Colonic mucosa (tissue), 4 donors: ENCODE measurements around the gene FOXC2. TPM values are rescaled to one million over a fixed set of nuclear protein-coding genes. Genes with fewer than 3 reads are reported as not detected.

ENCODE experiments used
- DNase-seq: peaks from one replicate; pipeline ENCODE4 v3.0.0-alpha.2; 2020
- H3K27ac ChIP-seq: fragments of 200-600 bp; one replicate; pipeline ENCODE4 v1.8.0; 2021
- H3K27me3 ChIP-seq: fragments of 200-600 bp; one replicate; pipeline ENCODE4 v1.8.0; 2021
- H3K36me3 ChIP-seq: fragments of 200-600 bp; one replicate; pipeline ENCODE4 v1.8.0; 2021
- H3K4me1 ChIP-seq: fragments of 200-600 bp; one replicate; pipeline ENCODE4 v1.8.0; 2021; ENCODE audit warnings: mild to moderate bottlenecking
- H3K4me3 ChIP-seq: fragments of 200-600 bp; one replicate; pipeline ENCODE4 v1.8.0; 2021
- H3K9ac ChIP-seq, 2 donors: one replicate each; pipeline ENCODE4 v1.7.0; 2013; ENCODE audit warnings: control low read depth in 2 of 2, low read depth in 2 of 2, low read length in 2 of 2
- H3K9me3 ChIP-seq: fragments of 200-600 bp; one replicate; pipeline ENCODE4 v1.8.0; 2021
- intact Hi-C: fragments of 100-400 bp; cut with DNase I; formaldehyde crosslinking; loops from one replicate; pipeline ENCODE4 v1.14.1; 2022
- total RNA-seq, 2 donors: library from RNA; stranded (reverse); fragmentation: NEBNext Ultra II Directional in 1 of 2; extraction: Animal tissue kit (Norgen Biotek cat#: 25700) in 1 of 2; gene quantifications; one replicate each; pipeline ENCODE4 v1.2.1, GENCODE V29; 2021
- TF ChIP-seq, protein P1 (sequence below): fragments of 200-600 bp; IDR thresholded peaks from one replicate; pipeline ENCODE4 v1.8.0; 2022; ENCODE audit warnings: antibody characterized with exemption, mild to moderate bottlenecking
- donor health status: healthy.
- donor health status: DM: no; HTN: no; CAD: no.
- donor health status: DM: no; HTN: no; CAD: no.

The FOXC2 gene
- total RNA-seq, 2 donors from 2014 or later, result 0.11 to 0.22 TPM

DNA sequence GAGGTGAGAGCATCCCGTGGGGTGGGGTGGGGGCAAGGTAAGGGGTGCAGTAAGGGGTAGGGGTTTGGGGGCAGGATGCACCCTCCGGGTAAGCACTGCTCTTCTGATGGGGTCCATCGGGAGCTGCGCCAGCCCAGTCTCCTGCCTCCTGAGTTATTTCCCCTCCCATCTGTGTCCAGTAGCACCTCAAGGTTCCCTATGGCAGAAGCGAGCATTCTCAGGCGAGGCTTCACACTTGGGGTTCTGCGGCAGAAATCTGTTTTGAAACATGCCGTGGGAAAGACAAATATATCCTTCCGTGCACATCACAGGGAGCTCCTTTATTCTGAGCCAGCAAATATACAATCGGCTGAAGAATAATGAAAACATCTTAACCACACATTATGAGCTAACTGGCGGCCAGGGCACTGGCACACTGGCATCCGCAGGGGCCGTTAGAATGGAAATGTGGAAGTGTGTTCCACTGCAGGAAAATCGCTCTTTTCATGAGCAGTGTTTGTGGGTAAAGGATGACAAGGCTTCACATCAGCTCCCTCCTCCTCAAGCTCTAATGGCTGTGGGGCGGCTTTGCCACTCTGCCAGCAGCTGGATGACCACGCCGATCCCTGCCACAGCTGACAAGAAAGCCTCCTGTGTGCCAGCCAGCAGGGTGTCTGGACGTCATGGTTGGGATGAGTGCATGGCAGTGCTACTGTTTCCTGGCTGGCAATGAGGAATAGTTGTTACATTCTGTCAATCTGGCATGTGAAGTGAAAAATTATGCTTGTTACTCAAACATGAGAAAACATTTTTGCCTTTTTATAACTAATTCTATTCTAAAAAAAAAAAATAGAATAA, 31.6 kb upstream of the FOXC2 start:
- Histone ChIP-seq H3K9ac (no peak overlapping the region), H3K27ac (no peak overlapping the region), H3K9me3 (no peaks in the 10 kb centered on the region), H3K27me3 (no peaks in the 10 kb centered on the region), H3K4me3 (no peak overlapping the region), H3K36me3 (no peaks in the 10 kb centered on the region), H3K4me1 (no peaks in the 10 kb centered on the region)
- DNase-seq, result no peak
- intact Hi-C loops, result no loop called here
- TF ChIP-seq, protein P1, sequence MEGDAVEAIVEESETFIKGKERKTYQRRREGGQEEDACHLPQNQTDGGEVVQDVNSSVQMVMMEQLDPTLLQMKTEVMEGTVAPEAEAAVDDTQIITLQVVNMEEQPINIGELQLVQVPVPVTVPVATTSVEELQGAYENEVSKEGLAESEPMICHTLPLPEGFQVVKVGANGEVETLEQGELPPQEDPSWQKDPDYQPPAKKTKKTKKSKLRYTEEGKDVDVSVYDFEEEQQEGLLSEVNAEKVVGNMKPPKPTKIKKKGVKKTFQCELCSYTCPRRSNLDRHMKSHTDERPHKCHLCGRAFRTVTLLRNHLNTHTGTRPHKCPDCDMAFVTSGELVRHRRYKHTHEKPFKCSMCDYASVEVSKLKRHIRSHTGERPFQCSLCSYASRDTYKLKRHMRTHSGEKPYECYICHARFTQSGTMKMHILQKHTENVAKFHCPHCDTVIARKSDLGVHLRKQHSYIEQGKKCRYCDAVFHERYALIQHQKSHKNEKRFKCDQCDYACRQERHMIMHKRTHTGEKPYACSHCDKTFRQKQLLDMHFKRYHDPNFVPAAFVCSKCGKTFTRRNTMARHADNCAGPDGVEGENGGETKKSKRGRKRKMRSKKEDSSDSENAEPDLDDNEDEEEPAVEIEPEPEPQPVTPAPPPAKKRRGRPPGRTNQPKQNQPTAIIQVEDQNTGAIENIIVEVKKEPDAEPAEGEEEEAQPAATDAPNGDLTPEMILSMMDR, result no peak

DNA sequence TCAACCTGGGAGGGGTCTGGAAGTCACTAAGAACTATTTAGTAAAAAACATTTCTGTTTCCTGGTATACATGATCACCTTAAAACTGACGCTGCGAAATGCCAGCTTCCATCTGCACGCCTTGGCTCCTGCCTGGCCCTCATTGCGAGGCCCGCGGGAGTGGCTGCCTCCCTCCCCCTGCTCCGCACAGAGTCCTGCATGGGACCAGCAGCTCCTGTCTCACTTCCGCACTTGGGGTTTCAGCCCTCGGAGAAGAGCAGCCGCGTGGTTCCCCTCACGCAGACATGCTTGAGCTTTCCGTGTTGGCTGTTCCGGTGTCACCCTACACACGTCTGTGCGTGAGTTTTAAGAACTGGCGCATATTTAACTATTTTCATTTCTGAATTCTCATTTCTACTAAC, 30.0 kb upstream of the FOXC2 start:
- intact Hi-C loops, result no loop called here
- TF ChIP-seq, protein P1, result no peak
- Histone ChIP-seq H3K36me3 (no peaks in the 10 kb centered on the region), H3K27ac (no peak overlapping the region), H3K4me1 (no peaks in the 10 kb centered on the region), H3K4me3 (no peak overlapping the region), H3K9ac (no peak overlapping the region), H3K9me3 (no peaks in the 10 kb centered on the region), H3K27me3 (no peaks in the 10 kb centered on the region)
- no peak for DNase-seq

- TF ChIP-seq, protein P1, result no peak
- no peaks in the 10 kb centered on the region for H3K9me3 ChIP-seq
- no peaks in the 10 kb centered on the region for H3K36me3 ChIP-seq
- H3K4me1 ChIP-seq, result no peaks in the 10 kb centered on the region
- DNase-seq, result no peak
- no peak overlapping the region for H3K9ac ChIP-seq
- H3K27me3 ChIP-seq, result no peaks in the 10 kb centered on the region
- intact Hi-C loops, result no loop called here
- H3K27ac ChIP-seq, result no peak overlapping the region
- H3K4me3 ChIP-seq, result no peak overlapping the region
Observed at GRCh38 chr16:86537486-86537885, 29.1 kb upstream of the FOXC2 start.

DNA sequence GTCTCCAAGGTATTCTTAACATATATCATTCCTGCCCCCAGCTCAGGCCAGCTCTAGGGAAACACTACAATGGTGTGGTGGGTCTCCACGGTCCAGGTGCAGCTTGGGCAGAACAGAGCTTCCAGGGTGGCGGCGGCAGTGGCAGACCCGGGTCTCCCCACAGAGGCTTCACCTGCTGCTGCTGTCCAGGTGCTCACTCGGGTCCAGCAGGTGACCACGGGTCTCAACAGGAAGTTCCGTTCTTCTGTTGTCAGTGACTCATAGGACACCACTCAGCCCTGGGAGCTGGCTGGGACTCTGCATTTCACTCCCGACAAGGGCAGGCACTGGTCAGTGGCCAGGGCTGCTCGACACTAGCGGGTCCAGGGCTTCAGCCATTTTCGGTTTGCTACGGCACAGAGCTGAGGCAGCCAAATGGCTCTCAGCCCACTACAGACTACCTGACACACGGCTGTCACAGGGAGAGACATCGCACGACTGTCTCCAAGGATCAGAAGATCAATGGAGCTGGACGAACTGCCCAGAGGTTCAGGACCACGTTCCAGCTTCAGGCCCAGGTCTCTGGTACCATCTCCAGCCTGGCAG, 28.3 kb upstream of the FOXC2 start:
- no peaks in the 10 kb centered on the region for H3K9me3 ChIP-seq
- TF ChIP-seq, protein P1, result no peak
- no peaks in the 10 kb centered on the region for H3K36me3 ChIP-seq
- H3K4me3 ChIP-seq, result no peak overlapping the region
- no peaks in the 10 kb centered on the region for H3K27me3 ChIP-seq
- no peak overlapping the region for H3K9ac ChIP-seq
- no peak for DNase-seq
- no peaks in the 10 kb centered on the region for H3K4me1 ChIP-seq
- no peak overlapping the region for H3K27ac ChIP-seq
- intact Hi-C loops, result no loop called here

GRCh38 chr16:86540894-86541293, 25.7 kb upstream of the FOXC2 start:
- H3K9ac ChIP-seq, result no peak overlapping the region
- H3K9me3 ChIP-seq, result no peaks in the 10 kb centered on the region
- no peak overlapping the region for H3K4me3 ChIP-seq
- no peaks in the 10 kb centered on the region for H3K27me3 ChIP-seq
- intact Hi-C loops, result no loop called here
- no peaks in the 10 kb centered on the region for H3K4me1 ChIP-seq
- TF ChIP-seq, protein P1, result no peak
- DNase-seq, result no peak
- H3K27ac ChIP-seq, result no peak overlapping the region
- H3K36me3 ChIP-seq, result no peaks in the 10 kb centered on the region
